GM06990 (cell line): ENCODE measurements around the gene RETNLB.

ENCODE experiments used
- DNase-seq: peaks from one replicate; pipeline ENCODE4 v3.0.0-alpha.2; 2011; ENCODE audit not compliant: insufficient read length; ENCODE audit errors: extremely low read depth
- H3K27me3 ChIP-seq: replicated peaks from 2 replicates; pipeline ENCODE4 v1.6.0; 2011; ENCODE audit warnings: low read length; ENCODE audit not compliant: control insufficient read depth, insufficient read depth
- H3K36me3 ChIP-seq: 2 replicates; pipeline ENCODE4 v1.5.1; 2011; ENCODE audit warnings: low read length; ENCODE audit not compliant: control insufficient read depth, insufficient read depth
- H3K4me3 ChIP-seq: replicated peaks from 2 replicates; pipeline ENCODE4 v1.5.1; 2011; ENCODE audit warnings: low read depth, mild to moderate bottlenecking, control low read depth, low read length
- CTCF ChIP-seq: IDR thresholded peaks from 2 replicates; pipeline ENCODE4 v1.5.1; 2011; ENCODE audit warnings: low read length, control low read depth, mild to moderate bottlenecking, inconsistent platforms; ENCODE audit not compliant: insufficient read depth, poor library complexity, severe bottlenecking

RETNLB gene, protein sequence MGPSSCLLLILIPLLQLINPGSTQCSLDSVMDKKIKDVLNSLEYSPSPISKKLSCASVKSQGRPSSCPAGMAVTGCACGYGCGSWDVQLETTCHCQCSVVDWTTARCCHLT

DNA sequence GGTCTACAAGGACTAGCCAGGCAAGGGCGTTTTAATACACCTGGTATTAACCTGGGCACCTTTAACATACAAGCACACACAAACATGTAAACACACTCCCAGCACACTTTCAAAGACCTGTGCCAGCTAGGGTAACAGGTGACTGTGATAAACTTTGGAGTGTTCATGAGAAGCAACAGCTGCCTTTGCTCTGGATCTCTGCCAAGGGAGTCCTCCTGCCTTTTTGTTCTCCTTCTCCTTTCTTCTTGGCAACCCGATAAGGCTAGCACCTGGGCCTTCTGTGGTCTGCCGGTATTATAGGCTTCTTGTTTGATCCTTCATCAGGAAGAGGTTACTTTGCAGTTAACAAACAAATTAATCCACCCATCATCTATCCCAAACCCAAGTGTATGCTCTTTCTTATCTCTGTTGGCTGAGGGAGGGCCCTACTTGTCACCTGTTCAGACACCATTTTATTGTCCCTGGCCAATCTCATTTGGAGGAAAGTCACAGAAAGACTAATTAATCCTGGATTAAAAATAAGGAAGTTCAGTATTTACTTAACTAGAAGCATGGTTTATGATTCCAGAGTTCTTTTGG lies at the start of gene RETNLB:
Gene RETNLB (minus strand): TSS at position 7 of the 579 bp plus-strand sequence. CDS start 225 bp downstream, outside the sequence.
- no peak for TF ChIP-seq CTCF
- Histone ChIP-seq H3K36me3 (no peaks in the 10 kb centered on the region), H3K27me3 (no peaks in the 10 kb centered on the region), H3K4me3 (no peak within 1 kb of the TSS)
- no peak for DNase-seq

DNA sequence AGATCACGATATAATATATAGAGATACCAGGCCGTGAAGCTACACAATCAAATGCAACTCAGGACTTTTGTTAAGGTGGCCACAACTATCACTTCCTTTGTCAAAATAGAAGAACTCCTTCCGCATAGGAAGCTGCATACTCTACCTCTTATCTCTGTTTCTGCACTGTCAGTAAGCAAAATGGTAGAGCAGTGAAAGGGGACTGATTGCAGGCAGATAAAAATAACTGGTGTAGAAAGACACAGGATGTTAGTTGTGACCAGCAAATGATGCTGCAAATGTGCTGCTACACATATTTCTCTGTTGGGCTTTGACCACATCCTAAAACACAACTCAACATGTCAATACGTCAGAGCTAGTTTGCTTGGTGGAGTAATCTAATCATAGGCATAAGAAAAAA lies 49.1 kb upstream of the RETNLB start:
- Histone ChIP-seq H3K27me3 (no peaks in the 10 kb centered on the region), H3K36me3 (no peaks in the 10 kb centered on the region), H3K4me3 (no peak overlapping the region)
- no peak for TF ChIP-seq CTCF
- DNase-seq, result no peak

DNA sequence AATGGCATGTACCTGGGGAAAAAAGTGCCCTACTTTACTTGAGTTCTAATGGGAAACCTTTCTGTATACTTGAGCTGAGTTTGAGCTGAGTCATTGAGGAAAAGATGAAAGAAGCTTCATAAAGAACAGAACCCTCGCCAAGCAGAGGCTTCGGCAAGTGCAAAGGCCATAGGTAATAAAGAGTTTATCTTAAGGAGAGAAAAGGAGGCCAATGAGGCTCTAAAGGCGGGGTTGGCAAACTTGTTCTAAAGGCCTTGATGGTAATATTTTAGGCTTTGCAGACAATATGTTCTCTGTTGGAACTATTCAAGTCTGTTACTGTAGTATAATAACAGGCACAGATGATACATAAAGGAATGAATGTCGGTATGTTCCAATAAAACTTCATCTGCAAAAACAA lies 47.8 kb upstream of the RETNLB start:
- H3K27me3 ChIP-seq, result no peaks in the 10 kb centered on the region
- DNase-seq, result no peak
- TF ChIP-seq CTCF, result no peak
- no peak overlapping the region for H3K4me3 ChIP-seq
- no peaks in the 10 kb centered on the region for H3K36me3 ChIP-seq

DNA sequence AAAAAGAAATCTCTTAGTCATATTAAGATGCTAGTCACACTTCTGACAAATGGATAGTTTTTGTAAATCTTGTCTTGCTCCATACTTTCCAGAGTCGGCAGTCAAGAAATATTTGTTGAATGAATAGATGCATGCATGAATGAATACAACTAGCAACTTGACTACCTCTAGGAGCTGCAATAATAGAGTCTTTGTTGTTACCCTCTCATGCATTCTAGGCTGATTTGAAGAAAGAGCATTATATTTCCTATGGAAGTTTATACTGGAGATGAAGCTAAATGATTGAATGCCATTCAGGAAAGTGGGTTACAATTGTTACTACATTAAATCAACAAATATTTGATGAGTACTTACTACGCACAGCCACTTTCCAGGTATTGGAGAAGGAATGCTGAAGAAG lies 47.2 kb upstream of the RETNLB start:
- no peak for TF ChIP-seq CTCF
- H3K36me3 ChIP-seq, result no peaks in the 10 kb centered on the region
- H3K27me3 ChIP-seq, result no peaks in the 10 kb centered on the region
- DNase-seq, result no peak
- H3K4me3 ChIP-seq, result no peak overlapping the region

- no peaks in the 10 kb centered on the region for H3K27me3 ChIP-seq
- no peak for DNase-seq
- no peak overlapping the region for H3K4me3 ChIP-seq
- TF ChIP-seq CTCF, result no peak
- H3K36me3 ChIP-seq, result no peaks in the 10 kb centered on the region
These were observed 34.3 kb upstream of the RETNLB start for GRCh38 chr3:108791473-108791872.

GRCh38 chr3:108780235-108780634 lies 23.0 kb upstream of the RETNLB start:
- H3K27me3 ChIP-seq, result no peaks in the 10 kb centered on the region
- TF ChIP-seq CTCF, result no peak
- H3K4me3 ChIP-seq, result no peak overlapping the region
- no peak for DNase-seq
- H3K36me3 ChIP-seq, result no peaks in the 10 kb centered on the region
